Measurements from ENCODE around the gene FH.

DNA sequence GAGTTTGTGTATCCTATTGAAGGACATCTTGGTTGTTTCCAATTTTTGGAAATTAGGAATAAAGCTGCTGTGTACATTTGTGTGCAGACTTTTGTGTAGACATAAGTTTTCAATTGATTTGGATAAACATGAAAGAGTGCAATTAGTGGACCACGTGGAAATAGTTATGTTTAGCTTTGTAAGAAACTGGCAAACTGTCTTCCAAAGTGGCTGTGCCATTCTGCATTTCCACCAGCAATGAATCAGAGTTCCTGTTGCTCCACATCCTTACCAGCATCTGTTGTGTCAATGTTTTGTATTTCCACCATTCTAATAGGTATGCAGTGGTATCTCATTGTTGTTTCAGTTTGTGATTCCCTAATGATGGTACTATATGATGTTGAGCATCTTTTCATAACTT lies 46.5 kb downstream of the FH start:
- no peak for TF ChIP-seq CTCF (IDR thresholded peaks at IDR 0.05)
- no peak for TF ChIP-seq POLR2A (IDR thresholded peaks at IDR 0.05; ENCODE audit: low read depth)
- no peak for TF ChIP-seq EP300 (IDR thresholded peaks at IDR 0.05)

Measured in esophagus muscularis mucosa (tissue), 4 donors.